Stimulated activated CD8-positive, alpha-beta memory T cell treated with anti-CD3 and anti-CD28 coated beads, Interleukin-12 subunit alpha, Interleukin-12 subunit beta, amount 100 ng/mL, for 4 hours (primary cell): Measurements from ENCODE around the gene IFITM5.
"Not testable (repeated sequence)": the region's sequence is repeated elsewhere in the genome, so short reads cannot be mapped to it uniquely, and the experiment has no call there.

Source experiments
- DNase-seq: peaks from one replicate; pipeline ENCODE4 v3.0.0-alpha.2; 2020; ENCODE audit warnings: low read depth

The IFITM5 gene

GRCh38 chr11:312092-312816, 12.9 kb upstream of the IFITM5 start:
- DNase-seq, result no peak

- DNase-seq, result not testable (repeated sequence)
Observed at GRCh38 chr11:311013-311748, 11.9 kb upstream of the IFITM5 start.

DNA sequence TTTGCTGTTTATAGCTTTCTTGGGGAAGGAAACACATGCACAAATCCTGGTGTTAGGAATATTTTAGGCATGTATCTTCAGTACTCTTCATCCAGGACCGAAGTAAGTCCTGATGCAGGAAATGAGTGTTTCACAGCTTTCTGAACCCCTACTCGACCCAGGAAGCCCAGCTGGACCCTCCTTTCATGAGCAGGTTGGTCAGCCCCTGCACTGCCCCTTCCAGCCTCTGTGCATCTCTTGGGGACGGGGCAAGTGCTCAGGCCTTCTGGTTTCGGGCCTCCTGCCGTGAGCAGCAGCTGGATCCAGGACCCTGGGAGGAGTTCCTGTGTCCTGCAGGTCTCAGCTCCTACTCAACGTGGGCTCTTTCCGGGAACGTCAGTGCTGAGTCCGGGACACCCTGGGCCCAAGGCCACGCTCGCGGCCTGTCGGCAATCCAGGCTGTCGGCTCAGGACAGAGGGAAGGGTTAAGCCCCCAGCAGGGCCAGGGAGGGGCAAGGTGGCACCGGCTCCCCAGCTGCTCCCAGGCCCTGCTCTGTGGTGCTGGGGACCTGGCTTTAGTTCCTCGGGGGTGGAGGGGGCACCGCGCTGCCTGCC, 10.8 kb upstream of the IFITM5 start:
- not testable (repeated sequence) for DNase-seq

DNA sequence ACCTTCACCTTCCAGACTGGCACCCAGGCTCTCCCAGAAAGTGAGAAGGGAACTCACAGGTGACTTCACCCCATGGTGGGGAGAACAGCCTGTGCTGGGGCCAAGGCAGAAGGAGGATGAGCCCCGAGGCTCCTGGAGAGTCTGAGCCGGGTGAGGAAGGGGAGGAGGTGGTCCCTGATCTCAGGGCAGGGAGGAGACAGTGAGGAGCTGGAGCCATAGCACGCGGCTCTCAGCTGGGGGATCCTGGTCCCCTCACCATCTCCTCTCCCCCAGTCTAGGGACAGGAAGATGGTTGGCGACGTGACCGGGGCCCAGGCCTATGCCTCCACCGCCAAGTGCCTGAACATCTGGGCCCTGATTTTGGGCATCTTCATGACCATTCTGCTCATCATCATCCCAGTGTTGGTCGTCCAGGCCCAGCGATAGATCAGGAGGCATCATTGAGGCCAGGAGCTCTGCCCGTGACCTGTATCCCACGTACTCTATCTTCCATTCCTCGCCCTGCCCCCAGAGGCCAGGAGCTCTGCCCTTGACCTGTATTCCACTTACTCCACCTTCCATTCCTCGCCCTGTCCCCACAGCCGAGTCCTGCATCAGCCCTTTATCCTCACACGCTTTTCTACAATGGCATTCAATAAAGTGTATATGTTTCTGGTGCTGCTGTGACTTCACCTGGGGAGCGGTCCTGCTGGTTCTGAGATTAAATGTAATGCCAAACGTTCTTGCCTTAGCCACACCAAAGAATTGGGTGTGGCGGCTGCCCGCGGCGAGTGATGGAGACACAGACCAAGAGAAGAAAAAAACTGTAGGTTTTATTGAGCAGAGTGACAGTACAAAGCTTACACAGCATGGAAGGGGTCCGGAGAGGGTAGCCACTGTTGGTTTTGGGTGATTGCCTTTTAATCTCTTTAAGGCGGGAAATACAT, 9.7 kb upstream of the IFITM5 start:
- DNase-seq, result not testable (repeated sequence)

DNA sequence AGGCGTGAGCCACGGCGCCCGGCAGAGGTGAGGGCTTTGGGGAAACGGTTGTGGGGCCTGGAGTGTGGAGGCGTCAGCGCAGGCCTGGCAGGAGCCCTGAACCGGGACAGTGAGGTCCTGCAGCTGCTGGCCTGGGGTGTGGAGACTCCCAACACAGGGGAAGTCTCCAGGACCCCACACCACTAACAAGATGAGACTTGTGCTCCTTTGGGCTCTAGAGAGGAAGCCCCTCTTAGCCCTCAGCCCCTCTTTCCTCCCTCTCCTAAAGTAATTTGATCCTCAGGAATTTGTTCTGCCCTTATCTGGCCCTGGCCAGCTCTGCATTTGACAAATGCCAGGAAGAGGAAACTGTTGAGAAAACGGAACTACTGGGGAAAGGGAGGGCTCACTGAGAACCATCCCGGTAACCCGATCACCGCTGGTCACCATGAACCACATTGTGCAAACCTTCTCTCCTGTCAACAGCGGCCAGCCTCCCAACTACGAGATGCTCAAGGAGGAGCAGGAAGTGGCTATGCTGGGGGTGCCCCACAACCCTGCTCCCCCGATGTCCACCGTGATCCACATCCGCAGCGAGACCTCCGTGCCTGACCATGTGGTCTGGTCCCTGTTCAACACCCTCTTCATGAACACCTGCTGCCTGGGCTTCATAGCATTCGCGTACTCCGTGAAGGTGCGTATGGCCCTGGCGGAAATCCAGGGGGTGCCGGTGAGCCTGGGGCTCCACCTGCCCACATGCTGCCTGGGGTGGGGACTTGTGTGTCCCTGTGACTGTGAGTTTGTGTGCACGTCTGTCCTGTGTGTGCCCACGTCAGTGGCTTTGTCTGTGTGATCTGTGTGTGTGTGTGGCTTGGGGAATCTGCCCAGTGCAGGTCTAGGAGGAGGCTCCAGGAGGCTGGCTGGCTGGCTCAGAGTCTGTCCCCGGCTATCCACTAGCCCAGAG, 8.7 kb upstream of the IFITM5 start, which contains the start of gene IFITM2:
Gene IFITM2, plus strand, starts transcription at position 51 of the 943 bp plus-strand sequence. Its CDS starts 377 bp downstream, at position 428.
- not testable (repeated sequence) for DNase-seq

DNA sequence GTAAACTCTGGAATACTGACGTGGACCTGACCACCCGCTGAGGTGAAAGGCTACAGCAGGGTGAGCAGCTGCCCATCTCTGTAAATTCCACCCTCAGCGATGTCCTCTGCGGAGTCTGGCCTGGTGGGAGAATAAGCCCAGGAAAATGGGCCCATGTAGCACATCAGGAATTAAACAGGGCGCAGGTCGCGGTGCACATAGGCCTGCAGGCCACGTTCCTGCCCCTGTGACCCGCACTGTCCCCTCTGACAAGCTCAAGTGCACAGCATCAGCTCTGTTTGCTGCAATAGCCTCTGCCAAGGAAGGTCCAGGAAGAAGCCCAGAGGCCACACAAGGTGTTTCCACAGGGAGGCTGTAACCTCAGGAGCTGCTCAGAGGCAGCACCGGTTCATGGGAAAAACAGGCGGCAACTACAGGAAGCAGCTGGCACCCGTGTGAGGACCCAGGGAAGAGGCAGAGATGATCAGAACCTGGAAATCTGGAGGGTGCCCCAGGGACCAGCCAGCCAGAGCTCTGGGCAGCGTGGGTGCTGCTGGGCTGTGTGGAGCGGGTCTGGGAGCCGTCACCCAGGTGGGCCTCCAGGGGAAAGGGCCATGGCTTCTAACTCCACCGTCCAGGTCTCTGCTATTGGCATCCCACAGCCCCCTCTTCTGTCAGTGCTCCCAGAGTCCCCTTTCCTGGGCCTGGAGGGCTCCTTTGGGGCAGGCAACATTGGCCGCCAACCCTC, 7.5 kb upstream of the IFITM5 start:
- no peak for DNase-seq

- no peak for DNase-seq
Observed at GRCh38 chr11:305844-306211, 6.5 kb upstream of the IFITM5 start.

DNA sequence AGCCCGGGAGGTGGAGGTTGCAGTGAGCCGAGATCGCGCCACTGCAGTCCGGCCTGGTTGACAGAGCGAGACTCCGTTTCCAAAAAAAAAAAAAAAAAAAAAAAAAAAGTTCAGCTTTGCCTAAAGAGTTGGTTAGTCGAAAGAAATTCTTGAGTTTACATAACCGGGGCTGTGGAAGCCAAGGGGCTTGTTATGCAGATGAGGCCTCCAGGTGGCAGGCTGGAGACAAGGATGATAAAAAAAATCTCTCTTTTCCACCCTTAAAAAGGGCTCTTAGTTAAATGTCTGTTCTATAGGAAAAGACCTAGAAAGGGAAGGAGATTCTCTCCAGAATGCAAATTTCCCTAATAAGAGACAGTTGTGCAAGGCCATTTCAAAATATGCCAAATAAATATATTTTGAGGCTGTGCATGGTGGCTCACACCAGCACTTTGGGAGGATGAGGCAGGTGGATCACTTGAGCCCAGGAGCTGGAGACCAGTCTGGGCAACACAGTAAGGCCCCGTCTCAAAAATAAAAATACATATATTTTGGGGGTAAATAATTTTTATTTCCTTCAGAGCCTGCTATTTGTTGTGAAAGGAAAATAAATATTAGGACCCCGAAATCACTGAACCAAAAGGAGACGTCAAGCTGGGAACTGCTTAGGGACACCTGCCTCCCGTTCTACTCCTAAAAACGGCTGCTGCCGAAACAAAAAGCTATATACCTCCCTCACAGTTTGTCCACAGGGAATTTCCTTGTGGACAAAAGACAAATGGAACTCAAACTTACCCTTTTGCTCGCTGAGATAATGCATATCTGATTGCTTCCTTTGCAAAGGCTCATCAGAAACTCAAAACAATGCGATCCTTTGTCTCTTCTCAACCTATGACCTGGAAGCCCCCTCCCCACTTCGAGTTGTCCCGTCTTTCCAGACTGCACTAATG, 5.9 kb upstream of the IFITM5 start:
- DNase-seq, result no peak

DNA sequence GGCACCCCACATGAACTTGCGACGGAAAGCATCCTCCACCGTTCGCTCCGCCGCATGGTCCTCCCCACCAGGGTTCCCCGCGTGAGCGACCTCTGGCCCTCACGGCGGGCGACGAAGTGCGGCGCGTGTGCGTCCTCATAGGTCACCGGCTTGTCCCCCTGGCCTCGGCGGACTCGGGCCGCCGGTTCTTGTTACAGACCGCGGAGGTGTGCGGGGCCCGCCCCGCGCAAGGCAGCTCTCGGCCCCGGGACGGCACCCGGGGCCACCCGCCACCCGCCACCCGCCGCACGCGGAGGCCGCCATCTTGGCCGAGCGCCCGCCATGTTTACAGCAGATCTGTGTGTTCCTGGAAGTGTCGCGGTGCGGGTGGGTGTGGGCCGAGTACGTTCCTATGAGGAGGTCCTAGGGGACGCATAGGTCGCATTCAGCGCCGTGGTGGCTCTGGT, 4.8 kb upstream of the IFITM5 start:
- no peak for DNase-seq

DNA sequence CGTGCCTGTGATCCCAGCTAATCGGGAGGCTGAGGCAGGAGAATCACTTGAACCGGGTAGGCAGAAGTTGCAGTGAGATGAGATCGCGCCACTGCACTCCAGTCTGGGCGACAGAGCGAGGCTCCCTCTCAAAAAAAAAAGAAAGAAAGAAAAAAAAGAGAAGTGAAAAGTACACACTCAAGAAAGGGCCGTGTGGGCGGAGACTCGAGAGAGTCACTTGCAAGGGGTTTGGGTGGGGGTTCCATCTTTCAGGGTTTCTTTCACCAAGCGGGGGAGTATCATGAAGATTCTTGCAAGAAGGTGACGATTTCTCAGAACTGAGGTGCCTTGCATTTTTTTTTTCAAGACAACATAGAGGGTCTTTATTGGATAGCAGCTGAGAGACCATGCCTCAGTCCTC, 4.0 kb upstream of the IFITM5 start:
- DNase-seq, result no peak

DNA sequence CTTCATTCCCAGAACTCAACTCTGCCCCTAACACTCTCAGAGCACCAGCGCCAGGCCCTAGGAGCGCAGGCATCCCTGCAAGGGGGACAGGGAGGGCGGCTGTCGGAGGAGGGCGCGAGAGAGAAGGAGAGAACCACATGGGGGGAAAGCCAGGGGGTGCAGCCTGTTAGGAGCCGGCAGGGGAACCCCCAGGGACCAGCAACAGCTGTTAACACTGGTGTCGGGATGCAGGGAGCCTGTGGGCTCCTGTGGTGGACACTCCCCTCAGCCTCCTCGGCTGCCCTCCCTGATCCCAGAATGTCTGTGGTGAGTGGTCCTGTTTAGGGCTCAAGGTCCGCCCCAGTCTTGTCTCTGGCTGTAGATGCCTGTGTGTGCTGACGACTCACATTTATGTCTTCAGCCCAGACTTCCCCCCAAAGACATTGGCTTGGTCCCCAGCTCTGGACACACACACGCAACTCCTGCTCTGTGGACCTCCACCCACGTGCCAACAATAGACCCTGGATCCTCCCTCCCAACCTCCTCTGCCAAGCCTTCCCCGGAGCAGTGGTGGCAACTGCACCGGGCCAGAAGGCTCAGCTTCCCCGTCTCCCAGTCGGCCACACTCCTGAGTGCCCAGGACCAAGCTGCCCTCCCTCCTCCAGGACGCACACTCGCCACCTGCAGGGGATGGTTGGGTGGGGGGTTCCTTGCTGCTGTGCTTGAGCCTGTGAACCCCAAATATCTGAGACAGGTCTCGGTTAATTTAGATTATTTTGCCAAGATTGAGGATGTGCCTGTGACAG, 817 bp upstream of the IFITM5 start:
- no peak for DNase-seq

- DNase-seq, result no peak
Observed at GRCh38 chr11:298406-299065, 790 bp downstream of the IFITM5 start.

DNA sequence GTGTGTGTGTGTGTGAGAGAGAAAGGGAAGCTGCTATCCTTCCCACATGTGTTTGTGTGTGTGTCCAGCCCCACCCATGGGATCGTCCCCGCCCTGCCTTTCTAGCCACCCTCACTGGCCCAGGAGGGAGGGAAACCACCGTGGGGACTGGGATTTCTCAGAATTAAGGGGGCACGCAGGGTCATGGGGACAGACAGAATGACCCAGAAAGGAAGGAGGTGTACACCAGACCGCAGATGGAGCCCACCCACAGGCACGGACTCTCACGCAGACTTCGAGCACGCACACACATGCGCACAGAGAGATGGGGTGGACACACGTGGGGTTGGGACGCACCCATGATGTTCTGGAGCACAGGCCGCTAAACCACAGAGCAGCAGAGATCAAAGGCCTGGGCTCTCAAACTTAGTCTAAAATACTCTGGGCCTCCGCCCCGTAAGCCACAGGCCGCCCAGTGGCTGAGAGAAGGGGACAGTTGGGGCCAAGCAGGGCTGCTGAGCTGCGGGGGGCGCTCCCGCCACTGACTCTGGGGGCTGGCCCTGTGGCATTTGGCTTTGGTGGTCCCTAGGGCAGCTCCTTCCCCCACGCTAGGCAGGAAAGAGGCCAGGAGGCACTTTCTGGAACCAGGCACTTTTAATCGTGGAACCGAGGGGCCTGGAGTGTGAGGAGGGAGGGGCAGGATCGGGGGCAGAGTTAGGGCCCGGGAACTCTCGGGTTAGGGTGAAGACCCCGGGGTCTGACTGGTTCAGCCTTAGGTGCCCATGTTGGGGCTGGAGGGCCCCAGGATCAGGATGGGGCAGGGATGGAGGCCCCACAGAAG, 1.5 kb downstream of the IFITM5 start:
- no peak for DNase-seq

DNA sequence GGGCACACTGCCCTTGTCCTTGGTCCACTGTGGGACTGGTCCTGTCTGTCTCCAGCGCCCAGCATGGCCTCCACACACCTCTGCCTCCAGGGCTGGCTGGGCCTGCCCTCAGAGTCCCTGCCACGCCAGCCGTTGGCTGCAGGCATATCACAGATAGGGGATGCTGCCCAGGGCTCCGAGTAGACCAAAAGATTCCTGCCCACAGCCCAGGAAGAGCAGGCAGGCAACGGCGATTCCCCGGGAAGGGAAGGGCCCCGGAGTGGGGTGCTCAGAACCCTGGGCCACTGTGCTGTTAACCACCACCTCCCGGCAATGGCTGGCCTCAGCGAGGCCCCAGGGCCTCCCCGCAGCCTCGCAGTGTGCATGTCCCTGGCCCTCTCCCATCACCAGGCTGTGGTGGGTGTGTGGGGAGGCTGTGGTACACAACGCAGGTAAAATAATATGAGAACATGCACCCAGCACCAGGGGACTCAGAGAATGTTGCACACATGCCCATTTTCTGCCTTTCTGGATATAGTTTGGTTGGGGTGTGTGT, 2.2 kb downstream of the IFITM5 start:
- DNase-seq, result no peak

- no peak for DNase-seq
Observed at GRCh38 chr11:296171-297050, 2.9 kb downstream of the IFITM5 start.
